GM21447 (cell line): ENCODE data around the gene PILRA.
"Not testable (repeated sequence)": the region's sequence is repeated elsewhere in the genome, so short reads cannot be mapped to it uniquely, and the experiment has no call there.

ENCODE experiments used
- ATAC-seq: cut with Tn5 transposase; IDR thresholded peaks from one replicate; pipeline ENCODE4 v1.9.1; 2021; ENCODE audit not compliant: unreplicated experiment

The PILRA gene

DNA sequence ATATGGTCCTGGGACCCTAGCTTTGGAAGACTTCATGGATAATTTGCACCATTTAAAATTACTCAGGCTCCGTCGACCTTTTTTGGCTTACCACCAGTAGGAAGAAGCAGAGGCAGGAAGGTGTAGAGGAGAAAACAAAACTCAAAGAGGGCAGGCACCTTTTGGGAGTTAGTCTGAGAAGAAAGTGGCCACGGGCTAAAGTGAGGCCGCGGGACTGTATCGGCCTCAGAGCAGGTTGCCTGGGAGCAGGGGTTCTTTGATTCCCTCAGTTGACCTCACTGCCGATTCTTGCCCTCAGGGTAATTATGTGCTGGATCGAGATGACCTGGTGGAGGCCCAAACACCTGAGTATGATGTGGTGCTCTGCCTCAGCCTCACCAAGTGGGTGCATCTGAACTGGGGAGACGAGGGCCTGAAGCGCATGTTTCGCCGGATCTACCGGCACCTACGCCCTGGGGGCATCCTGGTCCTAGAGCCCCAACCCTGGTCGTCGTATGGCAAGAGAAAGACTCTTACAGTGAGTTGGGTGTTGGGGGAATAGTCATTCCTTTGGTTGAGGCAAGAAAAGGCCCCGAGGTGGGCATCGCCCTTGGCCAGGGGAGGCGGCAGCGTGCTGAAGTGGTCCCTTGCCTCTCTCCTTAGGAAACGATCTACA, 59.5 kb downstream of the PILRA start:
- ATAC-seq = no peak

DNA sequence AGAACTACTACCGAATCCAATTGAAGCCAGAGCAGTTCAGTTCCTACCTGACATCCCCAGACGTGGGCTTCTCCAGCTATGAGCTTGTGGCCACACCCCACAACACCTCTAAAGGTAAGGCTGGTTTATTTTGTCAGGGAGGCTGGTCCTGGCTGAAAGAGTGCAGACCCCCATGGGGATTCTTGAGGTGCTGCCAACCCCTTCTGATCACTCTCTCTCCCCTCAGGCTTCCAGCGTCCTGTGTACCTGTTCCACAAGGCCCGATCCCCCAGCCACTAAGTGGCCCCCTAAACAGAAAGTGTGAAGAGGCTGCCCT, 59.9 kb downstream of the PILRA start:
- no peak for ATAC-seq

DNA sequence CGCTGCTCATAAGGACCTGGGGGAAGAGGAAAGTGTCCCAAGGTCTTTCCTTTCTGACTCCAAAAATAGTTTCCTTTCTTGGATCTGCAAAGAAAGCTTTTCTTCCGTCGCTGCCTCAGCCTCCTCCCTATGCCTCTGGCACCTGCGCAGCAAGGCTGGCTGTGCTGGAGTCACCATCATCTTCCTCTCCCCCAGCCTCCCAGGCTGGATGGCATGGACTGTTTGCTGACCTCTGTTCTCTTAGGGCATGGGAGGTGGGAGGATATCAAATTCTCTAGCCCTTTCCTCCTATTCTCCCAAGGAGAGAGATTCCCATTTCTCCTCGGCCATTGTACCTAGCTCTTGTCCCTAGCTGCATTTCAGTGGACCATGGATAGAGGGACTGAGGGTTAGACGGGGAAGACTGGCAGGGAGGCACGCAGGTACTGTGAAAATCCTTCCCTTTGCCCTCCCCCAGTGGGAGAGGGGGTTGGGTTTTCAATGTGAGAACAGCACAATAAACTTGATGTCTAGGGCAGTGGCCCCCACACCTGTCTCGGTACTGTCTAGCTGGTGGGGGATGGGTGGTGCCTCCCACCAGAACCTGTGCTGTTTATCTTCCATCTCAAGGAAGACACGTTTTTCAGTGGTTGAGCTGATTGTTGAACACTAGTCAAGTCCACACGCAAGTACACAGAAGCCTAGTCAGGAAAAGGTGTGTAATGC, 60.5 kb downstream of the PILRA start:
- ATAC-seq = no peak

DNA sequence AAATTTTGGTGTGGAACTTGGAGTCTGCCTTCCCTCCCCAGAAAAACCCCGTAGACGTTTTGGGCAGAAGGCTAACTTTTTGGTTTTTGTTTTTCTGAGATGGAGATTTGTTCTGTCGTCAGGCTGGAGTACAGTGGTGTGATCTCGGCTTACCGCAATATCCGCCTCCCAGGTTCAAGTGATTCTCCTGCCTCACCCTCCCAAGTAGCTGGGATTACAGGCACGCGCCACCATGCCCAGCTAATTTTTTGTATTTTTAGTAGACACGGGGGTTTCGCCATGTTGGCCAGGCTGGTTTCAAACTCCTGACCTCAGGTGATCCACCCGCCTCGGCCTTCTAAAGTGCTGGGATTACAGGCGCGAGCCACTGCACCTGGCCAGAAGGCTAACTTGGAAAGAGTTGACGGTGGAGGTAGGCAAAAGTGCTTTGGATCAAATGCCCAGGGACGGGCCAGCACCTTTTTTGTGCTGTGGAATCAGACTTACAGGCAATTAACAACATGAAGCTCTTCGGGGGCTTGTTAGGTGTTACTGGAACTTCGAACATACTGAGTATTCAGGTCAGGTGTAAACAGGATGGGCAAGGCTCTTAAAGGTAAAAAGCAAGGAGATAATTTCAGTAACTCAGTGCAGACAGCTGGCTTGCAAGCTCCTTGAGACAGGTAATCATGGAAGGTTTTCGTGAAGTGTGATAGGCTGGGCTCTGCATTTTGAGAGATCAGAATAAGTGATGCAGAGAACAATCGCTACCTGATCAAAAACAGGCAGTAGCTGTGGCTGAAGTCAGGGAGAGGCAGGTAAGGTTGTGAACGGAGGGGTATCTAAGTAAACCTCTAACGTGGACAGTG, 61.2 kb downstream of the PILRA start:
- ATAC-seq = no peak

DNA sequence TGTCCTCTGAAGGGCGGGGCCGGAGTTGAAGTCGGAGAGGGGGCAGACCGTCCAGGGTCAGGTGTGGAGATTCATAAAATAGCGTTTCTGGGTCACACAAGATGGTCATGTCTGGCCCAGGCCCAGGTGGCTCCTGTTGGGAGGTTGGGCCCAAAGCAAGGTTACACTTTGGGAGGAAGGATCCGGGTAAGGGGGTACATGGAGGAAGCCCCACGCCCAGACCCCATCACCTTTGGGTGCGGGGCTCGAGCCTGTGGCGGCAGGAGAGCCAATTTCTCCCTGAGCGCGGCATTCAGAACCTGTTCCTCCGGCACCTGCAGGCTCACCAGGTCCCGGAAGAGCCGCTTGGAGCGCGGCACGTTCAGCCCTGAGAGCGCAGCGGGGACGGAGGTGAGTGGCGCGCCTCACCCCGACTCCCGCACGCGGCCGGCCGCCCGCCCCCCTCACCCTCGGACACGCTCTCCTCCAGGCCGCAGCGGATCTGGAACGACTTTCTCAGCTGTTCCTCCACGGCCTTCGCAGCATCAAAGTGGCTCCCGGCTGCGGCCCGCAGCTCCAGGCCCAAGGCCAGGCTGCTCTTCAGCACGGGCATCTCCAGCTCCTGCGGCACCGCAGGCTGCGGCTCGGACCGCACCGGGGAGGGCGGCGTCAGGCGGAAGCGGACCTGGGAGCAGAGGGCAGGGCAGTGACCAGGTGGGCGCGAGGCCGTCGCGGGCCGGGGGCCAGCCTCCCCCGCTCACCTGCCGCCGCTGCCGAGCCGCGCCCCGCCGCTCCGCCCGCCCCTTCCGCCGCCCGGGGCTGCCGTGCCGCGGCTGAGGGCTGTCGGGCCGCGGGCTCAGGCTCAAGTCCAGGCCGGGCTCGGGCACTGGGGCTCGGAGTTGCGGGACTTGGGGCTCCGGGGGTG, 62.4 kb downstream of the PILRA start:
- peak; percentile 26 for ATAC-seq

DNA sequence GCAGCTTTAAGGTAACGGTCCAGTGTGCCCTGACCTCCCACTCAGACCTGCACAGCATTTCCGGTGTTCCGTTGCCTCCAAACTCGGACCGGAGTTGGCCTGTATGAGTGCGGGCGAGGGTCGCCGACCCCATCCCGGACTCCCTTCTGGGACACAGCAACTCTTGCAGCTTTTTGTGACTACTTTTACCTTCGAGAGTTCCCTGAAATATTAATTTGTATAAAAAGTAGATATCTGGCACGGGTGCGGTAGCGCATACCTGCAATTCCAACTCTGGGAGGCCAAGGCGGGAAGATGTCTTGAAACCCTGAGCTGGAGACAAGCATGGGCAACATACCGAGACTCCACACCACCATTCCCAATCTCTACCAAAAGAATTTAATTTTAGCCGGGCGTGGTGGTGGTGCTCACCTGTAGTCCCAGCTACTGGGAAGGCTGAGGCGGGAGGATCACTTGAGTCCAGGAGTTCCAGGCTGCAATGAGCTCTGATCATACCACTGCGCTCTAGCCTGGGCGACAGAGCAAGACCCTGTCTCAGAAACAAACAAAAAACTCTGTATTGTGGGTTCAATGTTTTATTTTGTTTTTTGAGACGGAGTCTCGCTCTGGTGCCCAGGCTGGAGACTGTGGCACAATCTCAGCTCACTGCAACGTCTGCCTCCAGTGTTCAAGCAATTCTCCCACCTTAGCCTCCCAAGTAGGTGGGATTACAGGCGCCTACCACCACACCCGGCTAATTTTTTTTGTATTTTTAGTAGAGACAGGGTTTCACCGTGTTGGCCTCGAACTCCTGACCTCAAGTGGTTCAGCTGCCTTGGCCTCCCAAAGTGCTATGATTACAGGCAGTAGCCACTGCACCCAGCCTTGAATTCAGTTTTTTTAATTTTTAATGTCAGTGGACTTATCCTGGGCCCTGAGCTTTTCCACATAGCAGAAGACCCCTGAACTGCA, 64.1 kb downstream of the PILRA start:
- ATAC-seq = no peak

DNA sequence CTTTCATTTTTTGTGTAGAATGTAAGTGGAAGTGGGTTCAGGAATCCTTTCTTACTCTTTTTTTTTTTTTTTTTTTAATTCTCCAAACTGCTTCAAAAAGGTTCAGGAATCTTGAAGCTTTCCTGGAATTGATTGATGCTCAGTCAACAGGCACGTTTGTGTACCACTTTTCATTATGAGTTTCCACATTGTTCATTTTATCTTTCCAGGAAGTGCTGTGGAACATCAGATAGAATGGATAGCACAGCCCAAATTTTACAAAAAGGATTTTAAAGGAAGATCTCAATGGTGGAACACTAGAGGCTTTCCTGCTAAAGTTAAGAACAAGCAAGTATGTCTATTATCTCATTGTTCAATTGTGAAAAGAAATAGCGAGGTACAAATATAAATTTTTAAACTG, 64.9 kb downstream of the PILRA start:
- ATAC-seq = no peak

DNA sequence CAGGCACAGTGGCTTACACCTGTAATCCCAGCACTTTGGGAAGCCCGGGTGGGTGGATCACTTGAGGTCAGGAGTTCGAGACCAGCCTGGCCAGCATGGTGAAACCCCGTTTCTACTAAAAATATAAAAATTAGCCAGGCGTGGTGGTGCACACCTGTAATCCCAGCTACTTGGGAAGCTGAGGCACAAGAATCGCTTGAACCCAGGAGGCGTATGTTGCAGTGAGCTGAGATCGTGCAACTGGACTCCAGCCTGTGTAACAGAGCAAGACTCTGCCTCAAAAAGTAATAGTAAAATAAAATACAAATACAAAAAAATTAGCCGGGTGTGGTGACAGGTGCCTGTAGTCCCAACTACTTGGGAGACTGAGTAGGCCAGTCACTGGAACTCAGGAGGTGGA, 65.4 kb downstream of the PILRA start:
- not testable (repeated sequence) for ATAC-seq

DNA sequence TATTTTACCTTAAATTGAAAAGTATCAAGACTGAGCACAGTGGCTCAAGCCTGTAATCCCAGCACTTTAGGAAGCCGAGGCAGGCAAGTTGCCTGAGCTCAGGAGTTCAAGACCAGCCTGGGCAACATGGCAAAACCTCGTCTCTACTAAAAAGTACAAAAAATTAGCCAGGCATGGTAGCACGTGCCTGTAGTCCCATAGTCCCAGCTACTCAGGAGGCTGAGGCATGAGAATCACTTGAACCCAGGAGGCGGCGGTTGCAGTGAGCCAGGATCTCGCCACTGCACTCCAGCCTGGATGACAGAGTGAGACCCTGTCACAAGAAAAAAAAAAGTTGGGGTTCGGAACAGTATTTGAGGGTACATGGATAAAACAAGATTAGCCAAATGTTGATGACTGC, 66.0 kb downstream of the PILRA start:
- ATAC-seq = not testable (repeated sequence)

DNA sequence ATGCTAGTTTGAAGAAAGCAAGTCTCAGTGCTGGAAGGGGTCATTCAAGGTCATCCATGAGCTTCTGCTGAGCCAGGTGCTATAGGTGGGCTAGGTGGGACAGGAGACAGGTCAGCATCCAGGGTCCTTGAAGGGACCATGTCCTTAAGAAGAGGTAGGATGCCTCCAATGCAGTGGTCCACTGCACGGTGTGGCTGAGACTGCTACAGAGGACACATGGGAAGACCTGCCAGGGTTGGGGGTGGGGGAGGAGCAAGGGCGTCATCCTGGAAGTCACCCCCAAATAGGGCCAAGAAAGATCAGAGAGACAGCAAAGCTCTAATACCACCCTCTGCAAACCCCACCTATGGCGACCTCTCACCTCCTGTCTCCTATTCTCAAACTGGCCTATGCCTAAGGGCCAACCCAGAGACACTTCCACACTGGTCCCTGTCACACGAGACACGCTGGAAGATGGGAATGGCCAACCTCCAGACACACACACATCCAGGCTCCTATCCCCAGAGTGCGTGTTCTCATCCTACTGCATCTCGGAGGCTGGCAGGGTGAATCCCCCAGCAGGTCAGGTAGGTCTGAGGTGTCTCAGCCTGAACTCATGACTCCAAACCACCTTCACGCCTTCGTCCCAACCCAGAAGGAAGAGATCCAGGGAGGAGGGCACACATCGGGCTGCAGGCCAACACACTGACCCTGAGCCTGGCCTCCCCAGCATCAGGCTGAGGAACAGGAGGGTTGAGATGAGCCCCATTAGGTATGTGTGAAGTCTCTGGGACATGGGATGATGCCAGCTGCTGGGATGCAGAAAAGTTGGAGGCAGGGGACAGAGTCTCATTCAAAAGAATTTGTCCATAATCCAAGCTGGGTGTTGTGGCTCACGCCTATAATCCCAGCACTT, 68.6 kb downstream of the PILRA start:
- ATAC-seq = no peak

DNA sequence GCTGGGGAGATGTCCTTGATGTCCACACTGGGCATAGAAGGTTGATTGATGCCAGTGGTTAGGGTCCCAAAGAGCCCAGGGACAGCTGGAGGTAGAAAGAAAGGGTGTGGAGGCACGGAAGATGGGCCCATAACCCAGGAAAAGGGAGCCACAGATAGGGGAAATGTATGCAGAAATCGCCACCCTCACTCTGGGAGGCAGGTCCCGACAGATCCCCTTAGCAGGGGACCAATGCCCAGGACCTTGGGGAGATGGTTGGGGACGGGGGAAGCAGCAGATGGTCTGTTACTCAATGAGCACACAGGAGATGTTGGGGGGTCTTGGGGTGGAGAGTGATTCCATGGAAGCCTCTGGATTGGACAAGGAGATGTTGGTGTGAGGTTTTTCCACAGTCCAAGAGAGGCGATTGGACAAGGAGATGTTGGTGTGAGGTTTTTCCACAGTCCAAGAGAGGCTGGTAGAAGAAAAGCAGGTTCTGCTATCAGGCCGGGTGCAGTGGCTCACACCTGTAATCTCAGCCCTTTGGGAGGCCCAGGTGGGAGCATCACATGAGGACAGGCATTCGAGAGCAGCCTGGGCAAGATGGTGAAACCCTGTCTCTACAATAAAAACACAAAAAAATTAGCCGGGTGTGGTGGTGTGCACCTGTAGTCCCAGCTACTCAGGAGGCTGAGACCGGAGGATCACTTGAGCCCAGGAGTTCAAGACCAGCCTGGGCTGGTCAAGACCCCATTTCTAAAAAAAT, 70.0 kb downstream of the PILRA start:
- no peak for ATAC-seq

DNA sequence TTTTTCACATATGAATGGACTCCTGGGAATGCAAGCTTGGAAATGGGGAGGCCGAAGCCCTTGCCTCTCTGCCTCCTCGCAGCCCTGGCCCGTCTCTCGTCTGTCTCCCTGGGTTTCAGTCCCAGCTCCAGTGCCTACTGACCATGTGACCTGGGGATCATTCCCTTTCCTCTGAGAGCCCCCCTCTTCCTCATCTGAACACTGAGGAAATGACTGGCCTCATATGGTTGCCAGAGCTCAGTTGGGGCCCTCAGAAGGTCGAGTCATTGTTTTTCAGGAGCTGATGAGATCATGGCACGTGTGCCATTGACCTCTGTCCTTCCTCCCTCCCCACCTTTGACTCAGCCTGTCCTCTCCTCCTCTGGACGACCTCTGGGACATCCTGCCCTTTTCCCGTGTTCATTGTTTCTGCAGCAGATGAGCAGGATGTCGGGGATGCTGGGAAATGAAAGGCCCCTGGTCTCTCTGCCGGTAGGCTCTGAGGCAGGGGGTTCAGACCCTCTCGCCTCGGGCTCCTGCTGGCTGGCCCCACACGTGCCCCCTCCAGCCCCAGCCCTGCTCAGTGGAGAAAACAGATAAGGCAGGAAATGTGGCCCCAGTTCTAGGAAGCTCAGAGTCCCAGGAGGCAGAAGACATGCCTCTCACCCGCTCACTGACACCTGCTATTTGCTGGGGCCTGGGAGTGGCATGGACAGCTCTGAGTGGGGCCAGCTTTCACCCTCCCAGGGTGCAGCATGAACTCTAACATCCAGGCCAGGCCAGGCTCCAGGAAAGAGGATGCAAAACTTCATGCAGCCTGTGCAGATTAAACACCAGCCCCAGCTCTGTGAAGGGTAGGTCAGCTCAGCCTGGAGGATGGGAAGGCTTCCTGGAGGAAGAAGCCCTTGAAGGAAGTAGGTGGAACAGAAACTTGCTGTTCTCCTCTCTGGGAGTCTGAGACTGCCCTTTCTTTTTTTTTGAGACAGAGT, 71.3 kb downstream of the PILRA start:
- no peak for ATAC-seq

DNA sequence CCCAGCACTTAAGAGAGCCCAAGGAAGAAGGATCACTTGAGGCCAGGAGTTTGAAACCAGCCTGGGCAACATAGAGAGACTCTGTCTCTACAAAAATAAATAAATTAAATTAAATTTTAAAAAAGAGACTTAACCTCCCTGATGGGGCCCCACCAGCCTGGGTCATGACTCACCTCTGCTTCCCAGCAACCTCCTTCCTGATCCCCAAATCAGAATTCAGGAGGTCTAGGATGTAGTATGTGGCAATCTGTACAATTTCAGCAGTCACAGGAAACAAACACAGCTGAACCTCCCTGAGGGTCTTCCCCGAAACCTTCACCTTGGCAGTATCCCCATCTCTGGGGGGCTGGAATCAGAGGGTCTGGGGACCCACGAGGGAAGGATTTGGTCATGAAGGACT, 72.8 kb downstream of the PILRA start:
- ATAC-seq = no peak

DNA sequence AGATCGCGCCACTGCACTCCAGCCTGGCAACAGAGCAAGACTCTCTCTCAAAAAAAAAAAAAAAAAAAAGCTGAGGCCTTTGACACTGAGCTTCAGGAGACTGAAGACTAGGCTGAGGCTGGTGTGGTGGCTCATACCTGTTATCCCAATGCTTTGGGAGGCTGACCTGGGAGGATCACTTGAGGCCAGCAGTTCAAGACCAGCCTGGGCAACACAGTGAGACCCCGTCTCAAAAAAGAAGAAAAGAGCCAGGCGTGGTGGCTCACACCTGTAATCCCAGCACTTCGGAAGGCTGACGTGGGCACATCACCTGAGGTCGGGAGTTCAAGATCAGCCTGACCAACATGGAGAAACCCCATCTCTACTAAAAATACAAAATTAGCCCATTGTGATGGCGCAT, 74.1 kb downstream of the PILRA start:
- ATAC-seq = not testable (repeated sequence)

DNA sequence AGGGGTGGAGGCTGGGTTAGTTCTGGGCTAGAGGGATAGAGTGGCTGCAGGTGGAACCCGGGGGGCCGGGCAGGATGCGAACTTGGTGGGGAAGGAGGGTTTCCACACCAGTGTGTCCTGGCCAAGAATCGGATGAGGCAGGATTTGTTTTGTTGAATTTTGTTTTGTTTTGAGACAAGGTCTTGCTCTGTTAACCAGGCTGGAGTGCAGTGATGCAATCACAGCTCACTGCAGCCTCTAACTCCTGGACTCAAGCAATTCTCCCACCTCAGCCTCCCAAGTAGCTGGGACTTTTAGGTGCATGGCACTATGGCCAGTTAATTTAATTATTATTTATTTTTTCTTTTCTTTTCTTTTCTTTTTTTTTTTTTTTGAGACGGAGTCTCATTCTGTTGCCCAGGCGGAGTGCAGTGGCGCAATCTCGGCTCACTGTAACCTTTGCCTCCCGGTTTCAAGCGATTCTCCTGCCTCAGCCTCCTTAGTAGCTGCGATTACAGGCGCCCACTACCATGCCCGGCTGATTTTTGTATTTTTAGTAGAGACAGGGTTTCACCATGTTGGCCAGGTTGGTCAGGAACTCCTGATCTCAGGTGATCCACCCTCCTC, 76.0 kb downstream of the PILRA start:
- ATAC-seq = no peak
